CD14-positive monocyte (primary cell): Measurements from ENCODE around the gene B3GALT4. TPM values are rescaled to one million over a fixed set of nuclear protein-coding genes. Genes with fewer than 3 reads are reported as not detected.

Experiments
- DNase-seq, 3 donors: peaks; one replicate each; pipeline ENCODE4 v3.0.0-alpha.2; 2011 to 2022
- H2AFZ ChIP-seq: 2 replicates; pipeline ENCODE4 v1.6.0; 2012; ENCODE audit warnings: mild to moderate bottlenecking, low read depth, low read length, inconsistent platforms; ENCODE audit not compliant: insufficient read depth, poor library complexity, severe bottlenecking
- H3K27ac ChIP-seq, 2 donors: 1 replicate in 1 of 2; 2 replicates in 1 of 2; pipeline ENCODE4 v1.5.1; 2012 to 2013; ENCODE audit warnings: low read length in 2 of 2, control low read depth in 1 of 2, inconsistent platforms in 1 of 2, low read depth in 1 of 2, mild to moderate bottlenecking in 1 of 2
- H3K27me3 ChIP-seq, 2 donors: one replicate each; pipeline versions ENCODE4 v1.6.0 to v1.6.1; 2011 to 2013; ENCODE audit warnings: low read length in 2 of 2; ENCODE audit not compliant: control insufficient read depth in 2 of 2, insufficient read depth in 2 of 2
- H3K36me3 ChIP-seq, 2 donors: replicated peaks in 1 of 2; 1 replicate in 1 of 2; 2 replicates in 1 of 2; pipeline versions ENCODE4 v1.5.1 to v1.6.1; 2012 to 2013; ENCODE audit warnings: low read length in 2 of 2, control low read depth in 1 of 2, inconsistent platforms in 1 of 2, mild to moderate bottlenecking in 1 of 2; ENCODE audit not compliant: insufficient read depth in 2 of 2, control insufficient read depth in 1 of 2
- H3K4me1 ChIP-seq, 2 donors: 1 replicate in 1 of 2; 2 replicates in 1 of 2; pipeline versions ENCODE4 v1.5.1 to v1.6.1; 2012 to 2013; ENCODE audit warnings: low read length in 2 of 2, control low read depth in 1 of 2, inconsistent platforms in 1 of 2, mild to moderate bottlenecking in 1 of 2, moderate library complexity in 1 of 2; ENCODE audit not compliant: insufficient read depth in 2 of 2, control insufficient read depth in 1 of 2
- H3K4me2 ChIP-seq: replicated peaks from 2 replicates; pipeline ENCODE3; 2012; ENCODE audit warnings: low read length, moderate library complexity, mild to moderate bottlenecking; ENCODE audit not compliant: poor library complexity, severe bottlenecking; ENCODE audit errors: extremely low read depth
- H3K4me3 ChIP-seq, 3 experiments: fragments of 200-600 bp in 1 of 3; sonication (generic) in 1 of 3; replicated peaks in 1 of 3; 1 replicate in 2 of 3; 2 replicates in 1 of 3; pipeline ENCODE4 v1.5.1; 2011 to 2013; ENCODE audit warnings: low read length in 3 of 3, mild to moderate bottlenecking in 3 of 3, control low read depth in 2 of 3, low read depth in 2 of 3, inconsistent platforms in 1 of 3, moderate library complexity in 1 of 3
- H3K79me2 ChIP-seq: 2 replicates; pipeline ENCODE4 v1.6.0; 2012; ENCODE audit warnings: mild to moderate bottlenecking, control low read depth, inconsistent platforms, low read length, moderate library complexity; ENCODE audit not compliant: insufficient read depth
- H3K9ac ChIP-seq: 2 replicates; pipeline ENCODE4 v1.6.0; 2017; ENCODE audit warnings: low read length, mild to moderate bottlenecking; ENCODE audit not compliant: insufficient read depth, poor library complexity, severe bottlenecking
- H3K9me3 ChIP-seq, 2 donors: replicated peaks in 1 of 2; 1 replicate in 1 of 2; 2 replicates in 1 of 2; pipeline versions ENCODE4 v1.5.1 to v1.6.1; 2012 to 2013; ENCODE audit warnings: low read length in 2 of 2, control low read depth in 1 of 2; ENCODE audit not compliant: control insufficient read depth in 1 of 2, insufficient read depth in 1 of 2
- H4K20me1 ChIP-seq: 2 replicates; pipeline ENCODE4 v1.6.0; 2012; ENCODE audit warnings: mild to moderate bottlenecking, low read length, control low read depth, moderate library complexity; ENCODE audit not compliant: insufficient read depth
- H3K27ac Mint-ChIP-seq, 7 donors: one replicate each; pipeline ENCODE4 v1.8.0; 2020; ENCODE audit warnings: mild to moderate bottlenecking in 7 of 7, mixed read lengths in 7 of 7, moderate library complexity in 6 of 7, inconsistent platforms in 2 of 7
- H3K27me3 Mint-ChIP-seq, 3 donors: one replicate each; pipeline ENCODE4 v1.8.0; 2021 to 2022; ENCODE audit warnings: low read depth in 3 of 3, mild to moderate bottlenecking in 3 of 3, mixed read lengths in 3 of 3, moderate library complexity in 3 of 3, inconsistent platforms in 1 of 3
- H3K36me3 Mint-ChIP-seq, 2 donors: one replicate each; pipeline ENCODE4 v1.8.0; 2020; ENCODE audit warnings: mixed read lengths in 2 of 2, inconsistent platforms in 1 of 2, mild to moderate bottlenecking in 1 of 2
- H3K4me1 Mint-ChIP-seq: one replicate; pipeline ENCODE4 v1.8.0; 2020; ENCODE audit warnings: mild to moderate bottlenecking, mixed read lengths
- H3K4me3 Mint-ChIP-seq, 2 donors: one replicate each; pipeline ENCODE4 v1.8.0; 2020; ENCODE audit warnings: mild to moderate bottlenecking in 2 of 2, mixed read lengths in 2 of 2, moderate library complexity in 1 of 2
- H3K9me3 Mint-ChIP-seq, 7 donors: one replicate each; pipeline ENCODE4 v1.8.0; 2020 to 2022; ENCODE audit warnings: mixed read lengths in 7 of 7, mild to moderate bottlenecking in 6 of 7, moderate library complexity in 6 of 7, inconsistent platforms in 2 of 7
- CTCF ChIP-seq: fragments of 200-600 bp; IDR thresholded peaks from one replicate; pipeline ENCODE4 v1.8.0; 2022; ENCODE audit warnings: antibody characterized with exemption, mild to moderate bottlenecking
- WGBS: methylation state at CpG from one replicate; pipeline ENCODE4 v1.1.5; 2013; ENCODE audit warnings: missing lambda C conversion rate; ENCODE audit not compliant: insufficient coverage; 5-methylcytosine and 5-hydroxymethylcytosine counted together
- intact Hi-C, 2 donors: fragments of 100-400 bp; cut with micrococcal nuclease; formaldehyde crosslinking; loops; one replicate each; pipeline versions ENCODE4 v1.15.0 to v1.15.1; 2023
- polyA plus RNA-seq, 3 donors: library from polyadenylated mRNA; depleted of rRNA in 1 of 3; unstranded in 2 of 3; stranded (reverse) in 1 of 3; fragments of 300-500 nt in 2 of 3; fragments of >200 nt in 1 of 3; fragmentation: Illumina TruSeq in 2 of 3; gene quantifications; 1 replicate in 2 of 3; 2 replicates in 1 of 3; pipeline ENCODE4 v1.2.3, GENCODE V29; 2012 to 2021

B3GALT4 gene
- polyA plus RNA-seq, 3 donors: 6.5 to 32.2 (median 28.5) TPM

GRCh38 chr6:33324125-33324524 is 47.2 kb downstream of the B3GALT4 start:
- intact Hi-C loops: no loop called here
- H3K4me3 ChIP-seq: peak overlapping the region; percentile 78 to 95 (median 86)
- DNase-seq: peak in 2 of 3 donors; percentile 20 to 31
- H3K36me3 Mint-ChIP-seq: peaks cover 21 to 23% of the 10 kb centered on the region in 2 donors
- H2AFZ ChIP-seq: peak overlapping the region; percentile 84
- H4K20me1 ChIP-seq: peaks cover 26% of the 10 kb centered on the region
- H3K9ac ChIP-seq: peak overlapping the region; percentile 82
- H3K4me1 Mint-ChIP-seq: peaks cover 45% of the 10 kb centered on the region
- peaks cover 22 to 24% of the 10 kb centered on the region in 2 donors for H3K36me3 ChIP-seq
- peak overlapping the region; percentile 100 for H3K4me2 ChIP-seq
- H3K4me3 Mint-ChIP-seq: peak overlapping the region; percentile 90 to 98
- peaks cover 37% of the 10 kb centered on the region for H3K79me2 ChIP-seq
- no peak for TF ChIP-seq CTCF
- peaks cover 36 to 46% of the 10 kb centered on the region in 2 donors for H3K4me1 ChIP-seq
- H3K9me3 Mint-ChIP-seq: no peaks in the 10 kb centered on the region
- H3K27ac Mint-ChIP-seq: peak overlapping the region in 6 of 7 donors; percentile 94 to 99 (median 96)
- H3K27ac ChIP-seq: peak overlapping the region; percentile 84 to 97
- H3K9me3 ChIP-seq: no peaks in the 10 kb centered on the region
- H3K27me3 Mint-ChIP-seq: peaks cover 0 to 4% (median 3%) of the 10 kb centered on the region in 3 donors
- no peaks in the 10 kb centered on the region for H3K27me3 ChIP-seq
- no CpG with 5 or more reads among the region's 7 CpGs for WGBS

Other genes starting within 250 kb of the B3GALT4 start
- 1,000 to 10,000 TPM in 1 of 3 donors, 100 to 1,000 TPM in 2; 578 to 1,024 (median 796) TPM for gene HLA-DPA1, start 203.5 kb upstream of the B3GALT4 start, polyA plus RNA-seq
- gene HLA-DPB1, start 201.1 kb upstream of the B3GALT4 start, polyA plus RNA-seq: 100 to 1,000 TPM; 569 to 682 (median 676) TPM
- under 1 TPM in 1 of 3 donors, not detected in 2; 0.57 TPM for gene COL11A2, start 84.7 kb upstream of the B3GALT4 start, polyA plus RNA-seq
- gene RXRB, start 76.5 kb upstream of the B3GALT4 start, polyA plus RNA-seq: 10 to 100 TPM in 1 of 3 donors, 1 to 10 TPM in 2; 4.5 to 74.5 (median 5.1) TPM
- 10 to 100 TPM; 14.5 to 32.7 (median 17.7) TPM for gene SLC39A7, start 76.3 kb upstream of the B3GALT4 start, polyA plus RNA-seq
- 10 to 100 TPM in 1 of 3 donors, 1 to 10 TPM in 2; 3.8 to 10.6 (median 4.7) TPM for gene HSD17B8, start 72.5 kb upstream of the B3GALT4 start, polyA plus RNA-seq
- 10 to 100 TPM in 1 of 3 donors, 1 to 10 TPM in 2; 4.6 to 27.9 (median 5.7) TPM for gene RING1, start 68.6 kb upstream of the B3GALT4 start, polyA plus RNA-seq
- 100 to 1,000 TPM in 1 of 3 donors, 10 to 100 TPM in 2; 11.0 to 150 (median 14.5) TPM for gene VPS52, start 5.2 kb upstream of the B3GALT4 start, polyA plus RNA-seq
- gene RPS18, start 5.0 kb upstream of the B3GALT4 start, polyA plus RNA-seq: 1,000 to 10,000 TPM; 2,430 to 3,295 (median 2,894) TPM
- 10 to 100 TPM; 33.3 to 41.0 (median 37.3) TPM for gene WDR46, start 12.1 kb downstream of the B3GALT4 start, polyA plus RNA-seq
- 10 to 100 TPM; 26.0 to 36.2 (median 28.4) TPM for gene PFDN6, start 12.5 kb downstream of the B3GALT4 start, polyA plus RNA-seq
- gene RGL2, start 21.8 kb downstream of the B3GALT4 start, polyA plus RNA-seq: 100 to 1,000 TPM in 1 of 3 donors, 10 to 100 TPM in 2; 14.9 to 145 (median 15.5) TPM
- 100 to 1,000 TPM; 138 to 228 (median 141) TPM for gene TAPBP, start 37.0 kb downstream of the B3GALT4 start, polyA plus RNA-seq
- gene ZBTB22, start 40.6 kb downstream of the B3GALT4 start, polyA plus RNA-seq: 10 to 100 TPM; 12.2 to 16.5 (median 16.1) TPM
- 10 to 100 TPM; 22.3 to 39.2 (median 28.5) TPM for gene DAXX, start 45.8 kb downstream of the B3GALT4 start, polyA plus RNA-seq
- under 1 TPM; 0.14 to 0.87 (median 0.68) TPM for gene KIFC1, start 114.7 kb downstream of the B3GALT4 start, polyA plus RNA-seq
- 10 to 100 TPM in 1 of 3 donors, 1 to 10 TPM in 2; 3.0 to 90.2 (median 3.5) TPM for gene PHF1, start 133.9 kb downstream of the B3GALT4 start, polyA plus RNA-seq
- gene CUTA, start 141.0 kb downstream of the B3GALT4 start, polyA plus RNA-seq: 100 to 1,000 TPM; 137 to 160 (median 153) TPM
- 1 to 10 TPM in 1 of 3 donors, not detected in 2; 4.0 TPM for gene SYNGAP1, start 142.9 kb downstream of the B3GALT4 start, polyA plus RNA-seq
- 1 to 10 TPM in 2 of 3 donors, under 1 TPM in 1; 0.42 to 2.0 (median 1.1) TPM for gene ZBTB9, start 177.5 kb downstream of the B3GALT4 start, polyA plus RNA-seq